HepG2 (cell line): Measurements from ENCODE around the gene TARM1. TPM values are rescaled to one million over a fixed set of nuclear protein-coding genes. Genes with fewer than 3 reads are reported as not detected.
A peak's percentile ranks its signal among the peaks of the same experiment; 100 is the strongest.

ENCODE experiments used
- ISL2 ChIP-seq: sonication (generic); formaldehyde crosslinking; IDR thresholded peaks from 2 replicates; pipeline ENCODE4 v1.5.0; 2020; ENCODE audit warnings: missing genetic modification reagents
- MATR3 ChIP-seq: sonication (generic); formaldehyde crosslinking; IDR thresholded peaks from 2 replicates; pipeline ENCODE4 v1.4.0; 2020; ENCODE audit warnings: missing genetic modification reagents
- MED1 ChIP-seq: sonication (generic); formaldehyde crosslinking; IDR thresholded peaks from 2 replicates; pipeline ENCODE4 v1.4.0; 2020; ENCODE audit warnings: missing genetic modification reagents
- NBN ChIP-seq: fragments of 450-650 bp; conservative IDR thresholded peaks from 2 replicates; pipeline ENCODE4 v1.6.1; 2017
- NFRKB ChIP-seq: fragments of 450-650 bp; IDR thresholded peaks from 2 replicates; pipeline ENCODE4 v1.6.1; 2017
- NFYC ChIP-seq: IDR thresholded peaks from 2 replicates; pipeline ENCODE4 v1.6.1; 2016; ENCODE audit warnings: missing genetic modification reagents, missing compliant biosample characterization
- NPAS2 ChIP-seq: sonication (generic); formaldehyde crosslinking; IDR thresholded peaks from 2 replicates; pipeline ENCODE4 v1.8.0; 2022; ENCODE audit warnings: mild to moderate bottlenecking, missing genetic modification reagents, borderline replicate concordance
- NR2F6 ChIP-seq, 2 experiments: IDR thresholded peaks; 2 replicates each; pipeline ENCODE4 v1.6.1; 2016; ENCODE audit warnings: antibody characterized with exemption in 1 of 2, mild to moderate bottlenecking in 1 of 2
- SRSF9 ChIP-seq: fragments of 200-400 bp; formaldehyde crosslinking; IDR thresholded peaks from 2 replicates; pipeline ENCODE4 v1.6.1; 2018; ENCODE audit warnings: borderline replicate concordance, mild to moderate bottlenecking, low read depth, low read length; ENCODE audit not compliant: insufficient read depth, poor library complexity, severe bottlenecking
- STAG1 ChIP-seq: sonication (generic); formaldehyde crosslinking; IDR thresholded peaks from 2 replicates; pipeline ENCODE4 v1.4.0; 2020; ENCODE audit warnings: missing genetic modification reagents
- TBX2 ChIP-seq: sonication (generic); formaldehyde crosslinking; IDR thresholded peaks from 2 replicates; pipeline ENCODE4 v1.5.0; 2020; ENCODE audit warnings: missing genetic modification reagents, mild to moderate bottlenecking, borderline replicate concordance
- ZNF563 ChIP-seq: sonication (generic); formaldehyde crosslinking; IDR thresholded peaks from 2 replicates; pipeline ENCODE4 v1.8.0; 2022; ENCODE audit warnings: mild to moderate bottlenecking, moderate library complexity, missing genetic modification reagents
- ZNF598 ChIP-seq: sonication (generic); formaldehyde crosslinking; IDR thresholded peaks from 2 replicates; pipeline ENCODE4 v1.5.1; 2020; ENCODE audit warnings: mild to moderate bottlenecking, missing genetic modification reagents, borderline replicate concordance
- polyA plus RNA-seq, 8 experiments: library from polyadenylated mRNA; depleted of rRNA in 3 of 8; stranded (reverse) in 7 of 8; unstranded in 1 of 8; fragments of >200 nt; fragmentation: Illumina TruSeq in 4 of 8; extraction: Trizol in 4 of 8; gene quantifications; 2 replicates each; pipeline versions ENCODE4 v1.2.1 to v1.2.3, GENCODE V29; 2011 to 2016; ENCODE audit warnings: low read depth in 4 of 8, missing spikeins in 1 of 8, mixed read lengths in 1 of 8; ENCODE audit not compliant: insufficient read depth in 1 of 8
- total RNA-seq, 5 experiments: library from RNA; depleted of rRNA; stranded (reverse); fragments of >200 nt; fragmentation: Illumina TruSeq; extraction: Trizol; gene quantifications; 2 replicates each; pipeline ENCODE4 v1.2.3, GENCODE V29; 2016; ENCODE audit warnings: low read depth in 1 of 5
- TF ChIP-seq, protein P1 (sequence below): IDR thresholded peaks from 2 replicates; pipeline ENCODE4 v1.6.1; 2016; ENCODE audit warnings: low read depth, missing genetic modification reagents, missing compliant biosample characterization

TARM1 gene
- total and polyA plus RNA-seq, 2 of the 13 experiments (the other 11 are each of a cell fraction or from before 2014, with no cell fraction given): not detected

GRCh38 chr19:54021932-54022331, 59.2 kb downstream of the TARM1 start (continued):
- no peak for TF ChIP-seq ZNF563
- TF ChIP-seq MED1 (CRISPR knock-in tag): no peak
- TF ChIP-seq NPAS2 (CRISPR knock-in tag): no peak
- no peak for TF ChIP-seq STAG1 (CRISPR knock-in tag)
- no peak for TF ChIP-seq ISL2 (CRISPR knock-in tag)
- 0 out of 2 replicates have a peak, but pooled peaks have one; percentile 15 for TF ChIP-seq TBX2 (CRISPR knock-in tag)
- TF ChIP-seq NFRKB: no peak
- TF ChIP-seq SRSF9: no peak
- no peak for TF ChIP-seq NFYC (CRISPR knock-in tag)
- no peak for TF ChIP-seq ZNF598 (CRISPR knock-in tag)
- TF ChIP-seq NBN: no peak
- TF ChIP-seq, protein P1, sequence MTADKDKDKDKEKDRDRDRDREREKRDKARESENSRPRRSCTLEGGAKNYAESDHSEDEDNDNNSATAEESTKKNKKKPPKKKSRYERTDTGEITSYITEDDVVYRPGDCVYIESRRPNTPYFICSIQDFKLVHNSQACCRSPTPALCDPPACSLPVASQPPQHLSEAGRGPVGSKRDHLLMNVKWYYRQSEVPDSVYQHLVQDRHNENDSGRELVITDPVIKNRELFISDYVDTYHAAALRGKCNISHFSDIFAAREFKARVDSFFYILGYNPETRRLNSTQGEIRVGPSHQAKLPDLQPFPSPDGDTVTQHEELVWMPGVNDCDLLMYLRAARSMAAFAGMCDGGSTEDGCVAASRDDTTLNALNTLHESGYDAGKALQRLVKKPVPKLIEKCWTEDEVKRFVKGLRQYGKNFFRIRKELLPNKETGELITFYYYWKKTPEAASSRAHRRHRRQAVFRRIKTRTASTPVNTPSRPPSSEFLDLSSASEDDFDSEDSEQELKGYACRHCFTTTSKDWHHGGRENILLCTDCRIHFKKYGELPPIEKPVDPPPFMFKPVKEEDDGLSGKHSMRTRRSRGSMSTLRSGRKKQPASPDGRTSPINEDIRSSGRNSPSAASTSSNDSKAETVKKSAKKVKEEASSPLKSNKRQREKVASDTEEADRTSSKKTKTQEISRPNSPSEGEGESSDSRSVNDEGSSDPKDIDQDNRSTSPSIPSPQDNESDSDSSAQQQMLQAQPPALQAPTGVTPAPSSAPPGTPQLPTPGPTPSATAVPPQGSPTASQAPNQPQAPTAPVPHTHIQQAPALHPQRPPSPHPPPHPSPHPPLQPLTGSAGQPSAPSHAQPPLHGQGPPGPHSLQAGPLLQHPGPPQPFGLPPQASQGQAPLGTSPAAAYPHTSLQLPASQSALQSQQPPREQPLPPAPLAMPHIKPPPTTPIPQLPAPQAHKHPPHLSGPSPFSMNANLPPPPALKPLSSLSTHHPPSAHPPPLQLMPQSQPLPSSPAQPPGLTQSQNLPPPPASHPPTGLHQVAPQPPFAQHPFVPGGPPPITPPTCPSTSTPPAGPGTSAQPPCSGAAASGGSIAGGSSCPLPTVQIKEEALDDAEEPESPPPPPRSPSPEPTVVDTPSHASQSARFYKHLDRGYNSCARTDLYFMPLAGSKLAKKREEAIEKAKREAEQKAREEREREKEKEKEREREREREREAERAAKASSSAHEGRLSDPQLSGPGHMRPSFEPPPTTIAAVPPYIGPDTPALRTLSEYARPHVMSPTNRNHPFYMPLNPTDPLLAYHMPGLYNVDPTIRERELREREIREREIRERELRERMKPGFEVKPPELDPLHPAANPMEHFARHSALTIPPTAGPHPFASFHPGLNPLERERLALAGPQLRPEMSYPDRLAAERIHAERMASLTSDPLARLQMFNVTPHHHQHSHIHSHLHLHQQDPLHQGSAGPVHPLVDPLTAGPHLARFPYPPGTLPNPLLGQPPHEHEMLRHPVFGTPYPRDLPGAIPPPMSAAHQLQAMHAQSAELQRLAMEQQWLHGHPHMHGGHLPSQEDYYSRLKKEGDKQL (CRISPR knock-in tag): no peak
- TF ChIP-seq NR2F6 (IDR thresholded peaks at IDR 0.05): no peak
- 0 out of 2 replicates have a peak, but pooled peaks have one; percentile 5 for TF ChIP-seq NR2F6 (CRISPR knock-in tag; IDR thresholded peaks at IDR 0.05)
- no peak for TF ChIP-seq MATR3 (CRISPR knock-in tag)
